GM12865 (cell line): ENCODE data around the gene CDK18.

ENCODE experiments used
- DNase-seq: peaks from one replicate; pipeline ENCODE4 v3.0.0; 2010; ENCODE audit warnings: low read depth
- H3K4me3 ChIP-seq: 2 replicates; pipeline ENCODE4 v1.5.1; 2011; ENCODE audit warnings: mild to moderate bottlenecking, low read depth, low read length, control low read depth
- CTCF ChIP-seq: IDR thresholded peaks from 2 replicates; pipeline ENCODE4 v1.5.1; 2011; ENCODE audit warnings: low read length, control low read depth, low read depth, inconsistent platforms; ENCODE audit not compliant: insufficient read depth; ENCODE audit errors: missing control alignments

CDK18 gene

GRCh38 chr1:205581321-205581980, 77.0 kb downstream of the CDK18 start:
- no peak for TF ChIP-seq CTCF
- DNase-seq, result no peak
- no peak overlapping the region for H3K4me3 ChIP-seq

GRCh38 chr1:205582046-205582445, 77.6 kb downstream of the CDK18 start:
- no peak for DNase-seq
- H3K4me3 ChIP-seq, result no peak overlapping the region
- TF ChIP-seq CTCF, result no peak
